ENCODE data around the gene NEK7.

The NEK7 gene

DNA sequence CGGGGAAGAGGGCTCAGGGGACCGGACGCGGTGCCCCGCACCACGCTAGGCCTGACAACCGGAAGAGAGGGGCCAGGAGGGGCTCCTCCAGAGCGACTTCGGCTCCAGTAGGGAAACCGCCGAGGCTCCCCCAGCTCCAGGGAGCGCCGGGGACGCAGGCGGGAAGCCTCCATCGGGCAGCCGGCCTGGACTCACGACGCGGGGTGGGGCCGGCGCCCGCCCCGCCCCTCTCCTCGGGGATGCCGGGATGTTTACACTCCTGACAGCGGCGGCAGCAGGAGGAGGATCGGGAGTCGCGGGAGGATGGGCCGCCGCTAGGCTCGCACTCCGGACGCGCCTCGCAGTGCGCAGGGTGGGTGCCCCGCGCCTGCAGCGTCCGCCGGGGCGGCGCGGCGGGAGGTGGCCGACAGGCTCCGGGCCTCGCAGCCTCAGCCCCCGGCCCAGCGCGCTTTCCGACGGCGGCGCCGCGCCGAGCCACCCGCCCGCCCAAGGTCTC, at the start of gene NEK7:
NEK7 (plus strand) TSS at position 254 of the 496 bp plus-strand sequence. CDS start 75,583 bp downstream, outside the sequence.
- H3K9me3 ChIP-seq (replicated peaks; ENCODE audit: insufficient read depth, low read length) = no peaks in the 10 kb centered on the region
- peak within 1 kb of the TSS; percentile 97 for H2AFZ ChIP-seq (ENCODE audit: low read length)
- peak within 1 kb of the TSS; percentile 71 for H3K4me3 ChIP-seq (ENCODE audit: low read length)
- H3K36me3 ChIP-seq (replicated peaks; ENCODE audit: insufficient read depth, low read length) = no peaks in the 10 kb centered on the region
- peak; percentile 83 for DNase-seq
- no peaks in the 10 kb centered on the region for H3K27me3 ChIP-seq (replicated peaks; ENCODE audit: insufficient read depth, low read length)
- peak within 1 kb of the TSS; percentile 90 for H3K4me2 ChIP-seq (ENCODE audit: low read depth, low read length)
- peaks cover 7% of the 10 kb centered on the region for H4K20me1 ChIP-seq (ENCODE audit: insufficient read depth, low read length)
- H3K9me2 ChIP-seq (replicated peaks; ENCODE audit: insufficient read depth, low read length) = no peaks in the 10 kb centered on the region
- H3K9ac ChIP-seq (ENCODE audit: low read length) = peak within 1 kb of the TSS; percentile 81
- peaks cover 22% of the 10 kb centered on the region for H3F3A ChIP-seq (ENCODE audit: insufficient read depth, low read length)
- H3K79me2 ChIP-seq (ENCODE audit: low read length) = peaks cover 43% of the 10 kb centered on the region
- H3K27ac ChIP-seq (ENCODE audit: low read length) = peak within 1 kb of the TSS; percentile 77; the same call in 1 of the 2 replicates
- TF ChIP-seq EZH2 (optimal IDR thresholded peaks at IDR 0.05; ENCODE audit: low read depth, low read length) (no peak), EZH2phosphoT487 (IDR thresholded peaks at IDR 0.05; ENCODE audit: low read length) (no peak)
- TF ChIP-seq, protein P1, sequence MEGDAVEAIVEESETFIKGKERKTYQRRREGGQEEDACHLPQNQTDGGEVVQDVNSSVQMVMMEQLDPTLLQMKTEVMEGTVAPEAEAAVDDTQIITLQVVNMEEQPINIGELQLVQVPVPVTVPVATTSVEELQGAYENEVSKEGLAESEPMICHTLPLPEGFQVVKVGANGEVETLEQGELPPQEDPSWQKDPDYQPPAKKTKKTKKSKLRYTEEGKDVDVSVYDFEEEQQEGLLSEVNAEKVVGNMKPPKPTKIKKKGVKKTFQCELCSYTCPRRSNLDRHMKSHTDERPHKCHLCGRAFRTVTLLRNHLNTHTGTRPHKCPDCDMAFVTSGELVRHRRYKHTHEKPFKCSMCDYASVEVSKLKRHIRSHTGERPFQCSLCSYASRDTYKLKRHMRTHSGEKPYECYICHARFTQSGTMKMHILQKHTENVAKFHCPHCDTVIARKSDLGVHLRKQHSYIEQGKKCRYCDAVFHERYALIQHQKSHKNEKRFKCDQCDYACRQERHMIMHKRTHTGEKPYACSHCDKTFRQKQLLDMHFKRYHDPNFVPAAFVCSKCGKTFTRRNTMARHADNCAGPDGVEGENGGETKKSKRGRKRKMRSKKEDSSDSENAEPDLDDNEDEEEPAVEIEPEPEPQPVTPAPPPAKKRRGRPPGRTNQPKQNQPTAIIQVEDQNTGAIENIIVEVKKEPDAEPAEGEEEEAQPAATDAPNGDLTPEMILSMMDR (IDR thresholded peaks at IDR 0.05; ENCODE audit: low read length) = no peak
- peaks cover 6% of the 10 kb centered on the region for H3K4me1 ChIP-seq (ENCODE audit: low read length)

DNA sequence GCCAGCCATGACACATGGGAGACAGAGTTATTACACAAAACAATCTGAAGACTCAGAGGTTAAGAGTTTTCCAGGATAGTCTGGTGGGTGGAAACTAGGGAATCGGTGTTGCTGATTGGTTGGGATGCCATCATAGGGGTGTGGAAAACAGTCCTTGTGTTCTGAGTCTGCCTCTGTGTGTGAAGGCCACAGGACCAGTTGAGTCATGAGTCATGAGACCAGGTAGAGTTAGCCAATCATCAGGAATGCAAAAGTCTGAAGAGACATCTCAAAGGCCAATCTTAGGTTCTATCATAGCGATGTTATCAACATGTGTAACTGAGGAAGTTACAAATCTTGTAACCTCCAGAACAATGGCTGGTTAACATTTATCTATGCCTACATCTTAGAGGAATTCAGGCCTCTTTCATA, 49.7 kb upstream of the NEK7 start:
- Histone ChIP-seq H2AFZ (ENCODE audit: low read length) (no peak overlapping the region), H3K9me3 (replicated peaks; ENCODE audit: insufficient read depth, low read length) (no peaks in the 10 kb centered on the region), H3K9me2 (replicated peaks; ENCODE audit: insufficient read depth, low read length) (no peaks in the 10 kb centered on the region), H3K4me1 (ENCODE audit: low read length) (no peaks in the 10 kb centered on the region), H3K4me2 (ENCODE audit: low read depth, low read length) (no peak overlapping the region), H3K27me3 (replicated peaks; ENCODE audit: insufficient read depth, low read length) (no peaks in the 10 kb centered on the region), H3K36me3 (replicated peaks; ENCODE audit: insufficient read depth, low read length) (no peaks in the 10 kb centered on the region), H3K79me2 (ENCODE audit: low read length) (no peaks in the 10 kb centered on the region), H4K20me1 (ENCODE audit: insufficient read depth, low read length) (no peaks in the 10 kb centered on the region), H3K9ac (ENCODE audit: low read length) (no peak overlapping the region), H3K4me3 (ENCODE audit: low read length) (no peak overlapping the region), H3K27ac (ENCODE audit: low read length) (no peak overlapping the region), H3F3A (ENCODE audit: insufficient read depth, low read length) (no peaks in the 10 kb centered on the region)
- DNase-seq = no peak
- TF ChIP-seq EZH2 (optimal IDR thresholded peaks at IDR 0.05; ENCODE audit: low read depth, low read length) = no peak
- TF ChIP-seq EZH2phosphoT487 (IDR thresholded peaks at IDR 0.05; ENCODE audit: low read length) = no peak
- TF ChIP-seq, protein P1 (IDR thresholded peaks at IDR 0.05; ENCODE audit: low read length) = no peak

DNA sequence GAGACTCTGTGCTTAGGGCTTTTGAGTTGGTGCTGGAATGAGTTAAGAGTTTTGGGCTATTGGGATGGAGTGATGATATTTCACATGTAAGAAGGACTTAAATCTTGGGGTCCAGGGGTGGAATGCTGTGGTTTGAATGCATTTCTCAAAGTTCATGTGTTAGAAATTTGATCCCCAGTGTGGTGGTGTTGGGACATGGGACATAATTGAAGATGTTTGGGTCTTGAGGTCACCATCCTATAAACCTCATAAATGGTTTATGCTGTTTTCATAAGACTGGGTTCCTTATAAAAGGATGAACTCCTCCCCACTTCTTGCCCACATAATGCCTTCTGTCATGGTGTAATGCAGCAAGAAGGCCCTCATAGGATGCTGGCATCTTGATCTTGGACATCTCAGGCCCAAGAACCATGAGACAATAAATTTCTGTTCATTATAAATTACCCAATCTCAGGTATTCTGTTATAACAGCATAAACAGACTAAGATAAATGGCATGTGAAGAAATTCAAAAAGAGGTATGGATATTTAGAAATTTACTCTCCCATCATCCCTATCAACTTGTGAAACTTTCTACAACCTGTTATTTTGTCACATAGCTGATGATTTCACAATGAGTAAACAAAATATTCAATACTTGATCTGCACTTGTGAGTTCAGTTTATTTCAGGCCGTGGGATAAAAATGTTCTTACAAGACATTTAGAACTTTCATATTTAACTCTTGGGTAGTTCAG, 48.0 kb upstream of the NEK7 start:
- no peak overlapping the region for H3K9ac ChIP-seq (ENCODE audit: low read length)
- H3K79me2 ChIP-seq (ENCODE audit: low read length) = no peaks in the 10 kb centered on the region
- H2AFZ ChIP-seq (ENCODE audit: low read length) = no peak overlapping the region
- TF ChIP-seq EZH2 (optimal IDR thresholded peaks at IDR 0.05; ENCODE audit: low read depth, low read length) (no peak), EZH2phosphoT487 (IDR thresholded peaks at IDR 0.05; ENCODE audit: low read length) (no peak)
- TF ChIP-seq, protein P1 (IDR thresholded peaks at IDR 0.05; ENCODE audit: low read length) = no peak
- H3K4me2 ChIP-seq (ENCODE audit: low read depth, low read length) = no peak overlapping the region
- H3K36me3 ChIP-seq (replicated peaks; ENCODE audit: insufficient read depth, low read length) = no peaks in the 10 kb centered on the region
- no peaks in the 10 kb centered on the region for H3F3A ChIP-seq (ENCODE audit: insufficient read depth, low read length)
- H3K27ac ChIP-seq (ENCODE audit: low read length) = no peak overlapping the region
- no peak for DNase-seq
- H3K27me3 ChIP-seq (replicated peaks; ENCODE audit: insufficient read depth, low read length) = no peaks in the 10 kb centered on the region
- H3K4me3 ChIP-seq (ENCODE audit: low read length) = no peak overlapping the region
- no peaks in the 10 kb centered on the region for H3K9me3 ChIP-seq (replicated peaks; ENCODE audit: insufficient read depth, low read length)
- no peaks in the 10 kb centered on the region for H4K20me1 ChIP-seq (ENCODE audit: insufficient read depth, low read length)
- H3K4me1 ChIP-seq (ENCODE audit: low read length) = no peaks in the 10 kb centered on the region
- no peaks in the 10 kb centered on the region for H3K9me2 ChIP-seq (replicated peaks; ENCODE audit: insufficient read depth, low read length)
